ENCODE results near the gene ITGA3.

The ITGA3 gene

DNA sequence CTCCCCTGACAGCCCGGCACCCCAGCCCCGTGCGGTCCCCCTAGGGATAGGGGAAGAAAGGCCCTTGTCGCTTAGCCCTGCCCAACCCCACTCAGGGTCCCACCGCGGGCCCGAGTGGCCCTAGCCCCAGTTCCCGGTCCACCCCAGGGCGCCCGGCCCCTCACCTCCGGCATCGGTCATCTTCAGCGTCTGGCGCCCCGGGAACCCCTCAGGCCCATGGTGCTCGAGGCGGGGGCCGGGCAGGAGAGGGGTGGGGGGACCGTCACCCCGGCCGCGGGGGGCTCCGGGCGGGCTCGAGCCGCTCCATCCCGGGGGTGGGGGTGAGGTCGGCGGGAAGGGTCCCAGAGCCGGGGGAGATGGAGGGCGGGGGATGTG is 73.4 kb downstream of the ITGA3 start:
- Histone ChIP-seq H2AFZ (peak overlapping the region; percentile 22), H3K4me1 (peaks cover 15% of the 10 kb centered on the region)

DNA sequence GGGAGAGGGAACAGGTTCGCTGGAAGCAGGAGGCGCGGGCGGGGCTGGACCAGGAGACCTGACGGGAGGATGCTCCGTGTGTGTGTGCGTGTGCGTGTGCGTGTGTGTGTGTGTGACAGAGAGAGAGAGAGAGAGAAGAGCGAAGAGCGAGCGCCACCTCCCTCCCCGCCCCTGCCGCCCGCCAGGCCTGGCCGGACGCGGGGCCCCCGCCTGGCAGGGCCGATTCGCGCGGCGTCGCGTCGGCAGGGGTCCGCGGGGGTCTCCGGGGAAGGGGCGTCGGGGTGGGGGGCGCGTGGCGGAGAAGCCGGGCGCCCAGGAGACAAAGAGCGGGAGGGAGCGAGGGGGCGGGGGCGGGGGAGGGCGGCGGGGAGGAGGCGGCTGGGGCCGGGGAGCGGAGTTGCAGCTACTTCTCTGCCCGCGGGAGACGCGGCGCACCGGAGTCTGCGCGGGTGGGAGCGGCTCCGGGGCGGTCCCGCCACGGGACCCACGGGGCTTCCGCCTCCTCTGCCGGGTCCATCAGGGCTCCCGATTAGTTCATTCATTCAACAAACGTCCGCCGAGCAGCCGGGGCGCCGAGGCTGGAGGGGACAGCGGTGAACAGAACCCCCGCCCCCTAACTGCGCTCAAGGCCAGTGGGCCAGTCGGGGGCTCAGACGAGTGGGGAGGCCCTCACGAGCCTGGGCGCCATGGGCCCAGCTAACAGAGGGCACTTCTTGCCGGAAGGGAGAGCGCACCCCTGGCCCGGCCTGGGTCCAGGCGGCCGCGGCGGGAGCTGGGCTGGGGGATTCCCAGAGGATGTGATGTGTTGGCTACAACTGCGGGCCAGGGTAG is 74.0 kb downstream of the ITGA3 start, which contains the start of gene SAMD14:
Gene SAMD14, minus strand, starts transcription at position 433 of the 831 bp plus-strand sequence. CDS start 5,201 bp downstream, outside the sequence.
- Histone ChIP-seq H2AFZ (peak within 1 kb of the TSS; percentile 69), H3K27ac (no peak within 1 kb of the TSS), H3K36me3 (ENCODE audit: control insufficient read depth, insufficient read depth, low read length) (no peaks in the 10 kb centered on the region), H3K4me3 (ENCODE audit: low read depth, low read length) (peak within 1 kb of the TSS; percentile 48), H3K4me2 (ENCODE audit: low read length) (peak within 1 kb of the TSS; percentile 76), H3K79me2 (no peaks in the 10 kb centered on the region), H3K9ac (no peak within 1 kb of the TSS), H3K27me3 (ENCODE audit: control insufficient read depth, insufficient read depth, low read length) (no peaks in the 10 kb centered on the region), H3K4me1 (peaks cover 15% of the 10 kb centered on the region), H3K9me3 (ENCODE audit: control insufficient read depth, low read length) (no peaks in the 10 kb centered on the region)
- TF ChIP-seq, protein P1, sequence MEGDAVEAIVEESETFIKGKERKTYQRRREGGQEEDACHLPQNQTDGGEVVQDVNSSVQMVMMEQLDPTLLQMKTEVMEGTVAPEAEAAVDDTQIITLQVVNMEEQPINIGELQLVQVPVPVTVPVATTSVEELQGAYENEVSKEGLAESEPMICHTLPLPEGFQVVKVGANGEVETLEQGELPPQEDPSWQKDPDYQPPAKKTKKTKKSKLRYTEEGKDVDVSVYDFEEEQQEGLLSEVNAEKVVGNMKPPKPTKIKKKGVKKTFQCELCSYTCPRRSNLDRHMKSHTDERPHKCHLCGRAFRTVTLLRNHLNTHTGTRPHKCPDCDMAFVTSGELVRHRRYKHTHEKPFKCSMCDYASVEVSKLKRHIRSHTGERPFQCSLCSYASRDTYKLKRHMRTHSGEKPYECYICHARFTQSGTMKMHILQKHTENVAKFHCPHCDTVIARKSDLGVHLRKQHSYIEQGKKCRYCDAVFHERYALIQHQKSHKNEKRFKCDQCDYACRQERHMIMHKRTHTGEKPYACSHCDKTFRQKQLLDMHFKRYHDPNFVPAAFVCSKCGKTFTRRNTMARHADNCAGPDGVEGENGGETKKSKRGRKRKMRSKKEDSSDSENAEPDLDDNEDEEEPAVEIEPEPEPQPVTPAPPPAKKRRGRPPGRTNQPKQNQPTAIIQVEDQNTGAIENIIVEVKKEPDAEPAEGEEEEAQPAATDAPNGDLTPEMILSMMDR (IDR thresholded peaks at IDR 0.05): no peak

More for the DNA sequence above, 73.4 kb downstream of the ITGA3 start:
- H3K9ac ChIP-seq: no peak overlapping the region
- TF ChIP-seq, protein P1 (IDR thresholded peaks at IDR 0.05): no peak
- no peaks in the 10 kb centered on the region for H3K36me3 ChIP-seq (ENCODE audit: control insufficient read depth, insufficient read depth, low read length)
- H3K79me2 ChIP-seq: no peaks in the 10 kb centered on the region
- peak overlapping the region; percentile 66 for H3K4me2 ChIP-seq (ENCODE audit: low read length)
- no peak overlapping the region for H3K27ac ChIP-seq
- no peaks in the 10 kb centered on the region for H3K27me3 ChIP-seq (ENCODE audit: control insufficient read depth, insufficient read depth, low read length)
- H3K9me3 ChIP-seq (ENCODE audit: control insufficient read depth, low read length): no peaks in the 10 kb centered on the region
- H3K4me3 ChIP-seq (ENCODE audit: low read depth, low read length): peak overlapping the region; percentile 37

DNA sequence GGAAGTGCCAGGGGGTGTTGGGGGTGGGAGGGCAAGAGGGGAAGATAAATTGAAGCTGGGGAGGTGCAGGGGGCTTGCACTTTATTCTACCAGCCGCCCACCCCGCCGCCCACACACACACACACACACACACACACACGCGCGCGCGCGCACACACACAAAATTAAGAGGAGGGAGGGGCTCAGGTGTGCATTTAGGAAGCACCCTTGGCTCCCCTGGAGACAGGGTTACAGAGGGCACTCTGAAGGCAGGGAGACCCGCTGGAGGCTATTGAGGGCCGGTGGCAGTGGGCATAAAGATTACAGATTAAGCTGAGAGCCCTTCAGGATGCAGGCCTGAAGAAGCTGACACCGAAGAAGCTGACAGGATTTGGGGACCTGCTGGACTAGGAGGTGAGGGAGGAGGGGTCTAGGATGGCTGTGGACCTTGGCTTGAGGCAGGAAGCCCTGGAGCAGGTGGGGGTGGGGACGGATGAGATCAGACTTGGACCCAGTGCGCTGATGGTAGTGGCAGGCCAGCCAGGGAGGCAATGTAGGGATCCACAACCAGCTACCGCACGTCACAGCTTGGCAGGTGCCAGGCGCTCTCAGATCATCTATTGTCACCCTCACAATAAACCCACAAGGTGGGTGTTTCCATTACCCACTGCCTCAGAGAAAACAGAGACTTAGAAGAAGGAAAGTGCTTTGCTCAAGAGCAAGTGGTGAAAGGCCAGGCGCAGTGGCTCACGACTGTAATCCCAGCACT is 74.8 kb downstream of the ITGA3 start:
- Histone ChIP-seq H3K4me1 (peaks cover 15% of the 10 kb centered on the region), H3K36me3 (ENCODE audit: control insufficient read depth, insufficient read depth, low read length) (no peaks in the 10 kb centered on the region), H3K4me2 (ENCODE audit: low read length) (peak overlapping the region; percentile 42), H3K27me3 (ENCODE audit: control insufficient read depth, insufficient read depth, low read length) (no peaks in the 10 kb centered on the region), H3K9ac (no peak overlapping the region), H3K79me2 (no peaks in the 10 kb centered on the region), H2AFZ (no peak overlapping the region), H3K27ac (no peak overlapping the region), H3K4me3 (ENCODE audit: low read depth, low read length) (no peak overlapping the region), H3K9me3 (ENCODE audit: control insufficient read depth, low read length) (no peaks in the 10 kb centered on the region)
- TF ChIP-seq, protein P1 (IDR thresholded peaks at IDR 0.05): no peak

DNA sequence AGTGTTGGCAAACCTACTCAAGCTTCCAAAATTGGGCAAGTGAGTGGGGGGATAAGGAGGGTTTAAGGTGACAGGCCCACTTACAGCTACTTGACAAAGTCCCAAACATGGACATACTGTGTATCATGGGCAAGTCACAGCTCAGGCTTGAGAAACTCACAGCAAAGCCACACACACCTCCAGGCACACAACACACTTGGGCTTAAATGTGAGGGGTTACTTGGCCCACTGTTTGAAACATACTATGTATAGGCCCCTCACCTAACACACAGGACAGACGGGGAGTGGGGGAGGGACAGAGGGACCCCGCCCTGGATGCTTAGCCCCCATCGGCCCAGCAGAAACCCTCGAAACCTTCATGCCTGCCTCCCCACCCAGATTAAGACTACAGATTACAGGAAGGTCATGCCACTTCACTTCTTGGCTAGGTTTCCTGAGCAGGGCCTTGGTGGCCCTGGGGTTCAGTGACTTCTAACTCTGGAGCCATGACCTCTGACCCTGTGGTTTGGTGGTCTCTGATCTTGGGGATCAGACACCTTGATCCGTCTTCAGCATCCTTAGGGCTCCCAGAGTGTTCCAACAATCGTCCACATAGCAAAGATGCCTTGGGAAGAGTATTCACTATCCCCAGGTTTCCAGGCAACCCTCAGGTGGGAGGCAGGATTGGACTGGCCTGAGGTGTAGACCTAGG is 76.3 kb downstream of the ITGA3 start:
- H3K36me3 ChIP-seq (ENCODE audit: control insufficient read depth, insufficient read depth, low read length): no peaks in the 10 kb centered on the region
- no peaks in the 10 kb centered on the region for H3K9me3 ChIP-seq (ENCODE audit: control insufficient read depth, low read length)
- H2AFZ ChIP-seq: no peak overlapping the region
- peaks cover 15% of the 10 kb centered on the region for H3K4me1 ChIP-seq
- H3K9ac ChIP-seq: no peak overlapping the region
- H3K4me3 ChIP-seq (ENCODE audit: low read depth, low read length): no peak overlapping the region
- H3K4me2 ChIP-seq (ENCODE audit: low read length): peak overlapping the region; percentile 37
- H3K27me3 ChIP-seq (ENCODE audit: control insufficient read depth, insufficient read depth, low read length): no peaks in the 10 kb centered on the region
- no peaks in the 10 kb centered on the region for H3K79me2 ChIP-seq
- TF ChIP-seq, protein P1 (IDR thresholded peaks at IDR 0.05): no peak
- peak overlapping the region; percentile 68 for H3K27ac ChIP-seq

Measured in parathyroid adenoma (tissue), 2 donors.